Sigmoid colon (tissue), 4 donors: ENCODE results near the gene PIGM.

Experiments
- CTCF ChIP-seq, 4 experiments: fragments of 450-650 bp in 3 of 4; fragments of 200-600 bp in 1 of 4; IDR thresholded peaks; one replicate each; pipeline ENCODE4 v1.5.1; 2016 to 2019; ENCODE audit warnings: antibody characterized with exemption in 4 of 4, mild to moderate bottlenecking in 3 of 4, moderate library complexity in 2 of 4
- EP300 ChIP-seq, 4 donors: sonication (generic); formaldehyde crosslinking; IDR thresholded peaks; one replicate each; pipeline ENCODE4 v1.6.1; 2017; ENCODE audit warnings: antibody characterized with exemption in 4 of 4
- POLR2A ChIP-seq, 2 donors: fragments of 450-650 bp; IDR thresholded peaks; one replicate each; pipeline ENCODE4 v1.6.1; 2016; ENCODE audit warnings: antibody characterized with exemption in 2 of 2, mild to moderate bottlenecking in 2 of 2, moderate library complexity in 2 of 2
- POLR2AphosphoS5 ChIP-seq, 4 donors: sonication (generic); formaldehyde crosslinking; IDR thresholded peaks; one replicate each; pipeline ENCODE4 v1.6.1; 2017; ENCODE audit warnings: antibody characterized with exemption in 4 of 4

GRCh38 chr1:159981351-159982055 is 50.3 kb downstream of the PIGM start:
- TF ChIP-seq CTCF (IDR thresholded peaks at IDR 0.05) (no peak), EP300 (IDR thresholded peaks at IDR 0.05) (no peak), POLR2AphosphoS5 (IDR thresholded peaks at IDR 0.05) (no peak), POLR2A (IDR thresholded peaks at IDR 0.05) (no peak)
